CD4-positive, alpha-beta T cell (primary cell): ENCODE data around the gene RPS25. TPM values are rescaled to one million over a fixed set of nuclear protein-coding genes. Genes with fewer than 3 reads are reported as not detected.

Source experiments
- ATAC-seq: fragments of 200-7000 bp; cut with Tn5 transposase; one replicate; pipeline ENCODE4 v1.10.0; 2022; ENCODE audit warnings: mild to moderate bottlenecking; ENCODE audit not compliant: poor library complexity
- CTCF ChIA-PET: fragments of 350-600 bp; sonication (Branson Sonifier 250); formaldehyde crosslinking; loops from one replicate; lab custom pipeline; 2021; ENCODE audit warnings: antibody characterized with exemption, inconsistent platforms; lab: Charles Lee
- POLR2A ChIA-PET: fragments of 350-600 bp; sonication (Branson Sonifier 250); formaldehyde crosslinking; loops from one replicate; lab custom pipeline; 2021; ENCODE audit warnings: antibody characterized with exemption, inconsistent platforms; lab: Charles Lee
- DNase-seq, 14 experiments: peaks; one replicate each; pipeline ENCODE4 v3.0.0-alpha.2; 2013 to 2020; ENCODE audit warnings: mixed read lengths in 2 of 14
- H3K27ac ChIP-seq, 2 donors: one replicate each; pipeline versions ENCODE4 v1.5.1 to v1.7.0; 2013; ENCODE audit warnings: low read length in 2 of 2, low read depth in 1 of 2, mild to moderate bottlenecking in 1 of 2
- H3K27me3 ChIP-seq, 2 experiments: 1 replicate in 1 of 2; 2 replicates in 1 of 2; pipeline versions ENCODE4 v1.6.1 to v1.7.0; 2013; ENCODE audit warnings: low read length in 2 of 2, control low read depth in 1 of 2, mild to moderate bottlenecking in 1 of 2, moderate library complexity in 1 of 2; ENCODE audit not compliant: insufficient read depth in 2 of 2, control insufficient read depth in 1 of 2
- H3K36me3 ChIP-seq: one replicate; pipeline ENCODE4 v1.6.1; 2013; ENCODE audit warnings: low read length, control low read depth; ENCODE audit not compliant: insufficient read depth
- H3K4me1 ChIP-seq: one replicate; pipeline ENCODE4 v1.6.1; 2013; ENCODE audit warnings: low read length, control low read depth; ENCODE audit not compliant: insufficient read depth
- H3K4me3 ChIP-seq: one replicate; pipeline ENCODE4 v1.5.1; 2013; ENCODE audit warnings: mild to moderate bottlenecking, low read length, moderate library complexity
- H3K9me3 ChIP-seq, 2 experiments: 1 replicate in 1 of 2; 2 replicates in 1 of 2; pipeline versions ENCODE4 v1.6.1 to v1.7.0; 2013; ENCODE audit warnings: low read length in 2 of 2, mild to moderate bottlenecking in 2 of 2, control low read depth in 1 of 2, moderate library complexity in 1 of 2; ENCODE audit not compliant: control insufficient read depth in 1 of 2, insufficient read depth in 1 of 2
- H3K27ac Mint-ChIP-seq: one replicate; pipeline ENCODE4 v1.8.0; 2020; ENCODE audit warnings: mixed read lengths
- H3K27me3 Mint-ChIP-seq: one replicate; pipeline ENCODE4 v1.8.0; 2021; ENCODE audit warnings: mixed read lengths
- H3K36me3 Mint-ChIP-seq: one replicate; pipeline ENCODE4 v1.8.0; 2021; ENCODE audit warnings: low read depth, mixed read lengths
- H3K4me1 Mint-ChIP-seq: one replicate; pipeline ENCODE4 v1.8.0; 2021; ENCODE audit warnings: low read depth, mixed read lengths
- H3K4me3 Mint-ChIP-seq: one replicate; pipeline ENCODE4 v1.8.0; 2020; ENCODE audit warnings: mild to moderate bottlenecking, mixed read lengths
- H3K9me3 Mint-ChIP-seq: one replicate; pipeline ENCODE4 v1.8.0; 2020; ENCODE audit warnings: mixed read lengths
- CTCF ChIP-seq: fragments of 200-600 bp; IDR thresholded peaks from one replicate; pipeline ENCODE4 v1.8.0; 2022; ENCODE audit warnings: antibody characterized with exemption, mild to moderate bottlenecking
- intact Hi-C, 2 experiments: fragments of 100-400 bp; cut with DNase I in 1 of 2; cut with micrococcal nuclease in 1 of 2; formaldehyde crosslinking; loops; one replicate each; pipeline versions ENCODE4 v1.15.1 to v1.9.0; 2023 to 2025; cut with DNase I, micrococcal nuclease
- total RNA-seq, 174 experiments: library from RNA in 2 of 174; stranded (reverse) in 2 of 174; gene quantifications; one replicate each; pipeline ENCODE4 v1.2.3 and lab custom pipeline; 2021 to 2026

RPS25 gene
- total RNA-seq, 2 experiments from 2014 or later: 2,261 to 2,296 TPM

- Mint-ChIP-seq H3K36me3 (no peaks in the 10 kb centered on the region), H3K9me3 (no peaks in the 10 kb centered on the region), H3K4me1 (no peaks in the 10 kb centered on the region), H3K4me3 (no peak overlapping the region), H3K27me3 (peaks cover 9% of the 10 kb centered on the region), H3K27ac (no peak overlapping the region)
- H3K4me1 ChIP-seq: no peaks in the 10 kb centered on the region
- no peaks in the 10 kb centered on the region for H3K9me3 ChIP-seq
- no peaks in the 10 kb centered on the region for H3K36me3 ChIP-seq
- intact Hi-C loops: no loop called here
- ATAC-seq: no peak
- no peak for DNase-seq
- no peak overlapping the region for H3K4me3 ChIP-seq
- no peak for TF ChIP-seq CTCF
- ChIA-PET POLR2A (no interaction called here), CTCF (no interaction called here)
- no peak overlapping the region for H3K27ac ChIP-seq
- H3K27me3 ChIP-seq: peaks cover 0 to 9% of the 10 kb centered on the region in 2 experiments
Observed at GRCh38 chr11:118979434-118979833, 38.7 kb downstream of the RPS25 start.

- no peak overlapping the region for H3K27ac Mint-ChIP-seq
- no peak for DNase-seq
- H3K36me3 Mint-ChIP-seq: no peaks in the 10 kb centered on the region
- ChIA-PET POLR2A (no interaction called here), CTCF (no interaction called here)
- intact Hi-C loops: no loop called here
- peaks cover 19% of the 10 kb centered on the region for H3K27me3 Mint-ChIP-seq
- Histone ChIP-seq H3K4me3 (no peak overlapping the region), H3K27me3 (peaks cover 6 to 9% of the 10 kb centered on the region in 2 experiments), H3K9me3 (peaks cover 0 to 4% of the 10 kb centered on the region in 2 experiments), H3K27ac (no peak overlapping the region), H3K36me3 (no peaks in the 10 kb centered on the region), H3K4me1 (no peaks in the 10 kb centered on the region)
- no peak for ATAC-seq
- no peaks in the 10 kb centered on the region for H3K4me1 Mint-ChIP-seq
- TF ChIP-seq CTCF: no peak
- no peaks in the 10 kb centered on the region for H3K9me3 Mint-ChIP-seq
- no peak overlapping the region for H3K4me3 Mint-ChIP-seq
Observed at GRCh38 chr11:118975771-118976709, 42.1 kb downstream of the RPS25 start.

GRCh38 chr11:118973985-118974384 is 44.2 kb downstream of the RPS25 start:
- H3K4me3 Mint-ChIP-seq: no peak overlapping the region
- no peaks in the 10 kb centered on the region for H3K9me3 Mint-ChIP-seq
- H3K4me1 Mint-ChIP-seq: no peaks in the 10 kb centered on the region
- no peaks in the 10 kb centered on the region for H3K36me3 ChIP-seq
- peaks cover 0 to 4% of the 10 kb centered on the region in 2 experiments for H3K9me3 ChIP-seq
- ChIA-PET POLR2A (no interaction called here), CTCF (interaction anchor here (0.7 kb wide), 1 partner anchor 284 kb away, joined by 3 read pairs; no protein-coding TSS in a partner anchor)
- no peak overlapping the region for H3K27ac ChIP-seq
- H3K27ac Mint-ChIP-seq: no peak overlapping the region
- no peaks in the 10 kb centered on the region for H3K36me3 Mint-ChIP-seq
- H3K27me3 Mint-ChIP-seq: peaks cover 26% of the 10 kb centered on the region
- no peak for DNase-seq
- H3K4me3 ChIP-seq: no peak overlapping the region
- ATAC-seq: no peak
- TF ChIP-seq CTCF: no peak
- intact Hi-C loops: no loop called here
- H3K27me3 ChIP-seq: peaks cover 4 to 7% of the 10 kb centered on the region in 2 experiments
- no peaks in the 10 kb centered on the region for H3K4me1 ChIP-seq
